Measurements from ENCODE around the gene EPS8L2. TPM values are rescaled to one million over a fixed set of nuclear protein-coding genes. Genes with fewer than 3 reads are reported as not detected.

EPS8L2 gene
- total RNA-seq, 2 experiments from 2014 or later = 7.8 to 11.9 TPM

DNA sequence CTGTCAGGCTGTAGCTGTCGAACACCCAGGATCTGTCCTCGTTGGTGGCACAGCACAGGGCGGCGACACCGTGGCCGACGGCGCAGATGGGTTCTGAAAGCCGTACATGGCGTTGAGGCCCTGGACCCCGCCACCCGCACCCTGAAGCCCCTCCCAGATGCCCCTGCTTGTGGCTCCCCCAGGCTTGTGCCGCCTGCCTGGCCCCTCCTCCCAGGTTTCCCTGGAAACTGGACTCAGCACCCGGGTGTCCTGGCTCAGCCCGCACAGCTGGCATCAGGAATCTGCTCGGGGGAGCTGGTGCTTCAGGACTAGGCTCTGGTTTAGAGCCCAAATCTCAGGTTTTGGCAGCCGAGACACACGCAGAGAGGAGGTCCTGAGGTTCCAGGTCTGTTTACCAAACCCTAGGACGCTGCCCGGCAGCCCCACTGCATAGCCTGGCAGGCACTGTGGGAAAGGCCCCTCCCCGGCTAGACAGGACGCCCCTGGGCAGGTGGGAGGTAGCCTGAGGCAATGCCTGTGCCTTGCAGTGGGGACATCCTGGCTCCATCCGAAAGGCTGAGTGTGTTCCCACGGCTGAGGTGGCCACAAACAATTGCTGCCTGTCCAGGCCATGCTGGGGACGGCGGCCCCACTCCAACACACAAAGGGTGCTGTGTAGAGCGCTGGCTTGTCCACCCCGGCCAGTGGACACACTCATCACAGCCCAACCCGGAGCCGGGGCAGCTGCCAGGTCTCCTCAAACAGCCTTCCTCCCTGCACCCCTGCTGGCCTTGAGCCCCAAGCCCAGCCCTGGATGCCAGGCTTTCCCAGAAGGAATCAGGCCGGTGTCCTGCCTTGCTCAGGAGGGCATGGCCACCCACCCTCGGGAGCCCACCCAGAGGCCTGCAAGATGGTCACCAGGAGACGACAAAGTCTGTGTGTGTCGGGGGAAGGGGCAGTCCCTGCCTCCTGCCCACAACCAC, 66.7 kb downstream of the EPS8L2 start:
- Mint-ChIP-seq H3K4me1 (peaks cover 16% of the 10 kb centered on the region), H3K4me3 (no peak overlapping the region), H3K27ac (no peak overlapping the region), H3K36me3 (ENCODE audit: low read depth) (peaks cover 2% of the 10 kb centered on the region), H3K9me3 (no peaks in the 10 kb centered on the region), H3K27me3 (no peaks in the 10 kb centered on the region)
- POLR2A ChIA-PET = no interaction called here
- CTCF ChIA-PET = no interaction called here
- DNase-seq = no peak

DNA sequence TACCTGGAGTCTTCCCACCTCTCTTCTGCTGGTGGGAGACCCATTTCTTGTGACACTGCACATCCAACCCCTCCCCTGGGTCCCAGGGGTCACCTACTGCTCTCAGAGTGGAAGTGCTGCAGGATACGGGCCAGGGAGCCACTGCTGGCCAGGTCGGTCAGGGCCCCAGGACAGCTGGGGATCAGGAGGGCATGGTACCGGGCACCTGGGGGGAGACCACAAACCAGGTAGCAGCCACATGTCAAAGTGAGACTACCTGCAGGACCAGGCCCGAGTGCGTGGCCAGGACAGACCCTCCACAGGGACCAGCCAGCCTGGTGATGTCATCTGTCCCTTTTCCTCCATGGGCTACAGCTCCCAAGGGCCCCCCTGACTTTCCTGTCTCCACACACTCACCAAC, 67.4 kb downstream of the EPS8L2 start:
- H3K9me3 Mint-ChIP-seq = no peaks in the 10 kb centered on the region
- ChIA-PET POLR2A (no interaction called here), CTCF (interaction anchor here (0.7 kb wide), 1 partner anchor 16 kb away, joined by 3 read pairs; no protein-coding TSS in a partner anchor)
- no peak overlapping the region for H3K27ac Mint-ChIP-seq
- no peak overlapping the region for H3K4me3 Mint-ChIP-seq
- peaks cover 2% of the 10 kb centered on the region for H3K36me3 Mint-ChIP-seq (ENCODE audit: low read depth)
- peaks cover 16% of the 10 kb centered on the region for H3K4me1 Mint-ChIP-seq
- H3K27me3 Mint-ChIP-seq = no peaks in the 10 kb centered on the region
- DNase-seq = no peak

DNA sequence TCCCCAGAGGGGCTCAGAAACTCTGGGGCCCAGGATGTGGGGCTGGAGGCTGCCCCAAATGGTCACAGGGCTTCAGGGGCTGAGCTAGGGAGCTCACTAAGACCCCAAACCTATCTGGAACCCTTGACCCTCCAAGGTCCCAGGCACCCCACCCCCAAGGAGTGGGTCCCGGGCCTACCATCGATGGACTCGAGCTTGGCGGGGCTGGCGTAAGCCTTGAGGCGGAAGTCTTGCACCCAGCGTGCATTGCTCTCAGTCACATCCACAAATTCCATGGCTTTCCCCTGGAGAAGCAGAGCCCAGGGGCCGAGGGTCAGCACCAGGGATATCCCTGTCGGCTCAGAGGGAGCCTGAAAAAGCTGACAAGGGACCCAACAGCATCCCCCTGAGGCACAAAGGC, 67.8 kb downstream of the EPS8L2 start:
- no peaks in the 10 kb centered on the region for H3K9me3 Mint-ChIP-seq
- DNase-seq = no peak
- no peak overlapping the region for H3K4me3 Mint-ChIP-seq
- peaks cover 2% of the 10 kb centered on the region for H3K36me3 Mint-ChIP-seq (ENCODE audit: low read depth)
- H3K4me1 Mint-ChIP-seq = peaks cover 17% of the 10 kb centered on the region
- ChIA-PET POLR2A (no interaction called here), CTCF (interaction anchor here (0.7 kb wide), 1 partner anchor 17 kb away, joined by 3 read pairs; no protein-coding TSS in a partner anchor)
- H3K27me3 Mint-ChIP-seq = no peaks in the 10 kb centered on the region
- H3K27ac Mint-ChIP-seq = peak overlapping the region; percentile 25

DNA sequence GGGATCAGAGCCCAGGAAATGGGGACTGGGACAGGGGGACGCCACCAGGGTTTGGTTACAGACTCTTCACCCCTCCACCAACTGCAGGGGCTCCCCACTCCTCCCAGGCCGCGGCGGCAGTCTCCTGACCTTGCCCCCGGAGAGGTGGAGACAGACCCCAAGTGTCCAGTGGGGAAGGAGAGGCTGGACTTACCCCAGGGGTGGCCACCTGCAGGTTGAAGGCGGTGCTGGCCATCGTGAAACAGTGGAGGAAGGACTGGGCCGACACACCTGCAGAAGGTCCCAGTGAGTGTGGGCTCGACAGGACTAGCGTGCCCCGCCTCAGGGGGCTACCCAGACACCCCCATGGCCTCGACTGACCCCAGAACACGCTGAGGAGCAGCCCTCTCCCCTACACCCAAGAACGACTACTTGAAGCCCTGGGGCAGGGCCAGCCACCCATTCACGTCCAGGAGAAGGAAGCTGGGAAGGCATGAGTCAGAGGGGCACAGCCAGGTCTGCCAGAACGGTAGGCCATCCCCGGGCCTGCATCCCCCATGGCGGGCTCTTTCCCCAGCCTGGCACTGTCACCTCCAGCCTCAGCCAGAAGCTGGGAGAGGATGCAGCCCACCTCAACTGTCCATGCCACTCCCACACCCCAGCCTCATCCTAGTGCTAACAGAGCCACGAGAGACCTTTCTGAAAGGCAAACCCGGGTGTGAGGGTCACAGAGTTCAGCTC, 69.0 kb downstream of the EPS8L2 start:
- Mint-ChIP-seq H3K4me1 (peaks cover 24% of the 10 kb centered on the region), H3K36me3 (ENCODE audit: low read depth) (peaks cover 2% of the 10 kb centered on the region), H3K4me3 (peak overlapping the region; percentile 54), H3K9me3 (no peaks in the 10 kb centered on the region), H3K27ac (peak overlapping the region; percentile 51), H3K27me3 (no peaks in the 10 kb centered on the region)
- POLR2A ChIA-PET = no interaction called here
- CTCF ChIA-PET = interaction anchor here (1.9 kb wide), 1 partner anchor 256 kb away, joined by 6 read pairs; no protein-coding TSS in a partner anchor
- no peak for DNase-seq

DNA sequence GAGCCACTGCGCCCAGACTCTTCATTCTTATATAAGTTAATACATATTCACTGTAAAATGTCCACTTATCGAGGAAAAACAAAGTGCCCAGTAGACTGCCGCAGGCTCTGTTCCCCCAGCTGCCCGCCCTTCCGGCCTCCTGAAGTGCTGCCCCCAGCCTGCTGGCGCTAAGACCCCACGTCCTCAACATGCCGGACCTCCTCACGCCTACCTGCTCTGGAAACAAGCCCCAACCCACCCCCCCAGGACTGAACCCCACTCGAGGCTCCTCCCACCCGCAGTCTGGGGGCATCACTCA, 70.2 kb downstream of the EPS8L2 start:
- DNase-seq = no peak
- POLR2A ChIA-PET = no interaction called here
- H3K36me3 Mint-ChIP-seq (ENCODE audit: low read depth) = peaks cover 4% of the 10 kb centered on the region
- H3K4me1 Mint-ChIP-seq = peaks cover 25% of the 10 kb centered on the region
- CTCF ChIA-PET = interaction anchor here (1.9 kb wide), 1 partner anchor 257 kb away, joined by 6 read pairs; no protein-coding TSS in a partner anchor
- H3K4me3 Mint-ChIP-seq = peak overlapping the region; percentile 80
- no peaks in the 10 kb centered on the region for H3K27me3 Mint-ChIP-seq
- H3K27ac Mint-ChIP-seq = peak overlapping the region; percentile 87
- no peaks in the 10 kb centered on the region for H3K9me3 Mint-ChIP-seq

DNA sequence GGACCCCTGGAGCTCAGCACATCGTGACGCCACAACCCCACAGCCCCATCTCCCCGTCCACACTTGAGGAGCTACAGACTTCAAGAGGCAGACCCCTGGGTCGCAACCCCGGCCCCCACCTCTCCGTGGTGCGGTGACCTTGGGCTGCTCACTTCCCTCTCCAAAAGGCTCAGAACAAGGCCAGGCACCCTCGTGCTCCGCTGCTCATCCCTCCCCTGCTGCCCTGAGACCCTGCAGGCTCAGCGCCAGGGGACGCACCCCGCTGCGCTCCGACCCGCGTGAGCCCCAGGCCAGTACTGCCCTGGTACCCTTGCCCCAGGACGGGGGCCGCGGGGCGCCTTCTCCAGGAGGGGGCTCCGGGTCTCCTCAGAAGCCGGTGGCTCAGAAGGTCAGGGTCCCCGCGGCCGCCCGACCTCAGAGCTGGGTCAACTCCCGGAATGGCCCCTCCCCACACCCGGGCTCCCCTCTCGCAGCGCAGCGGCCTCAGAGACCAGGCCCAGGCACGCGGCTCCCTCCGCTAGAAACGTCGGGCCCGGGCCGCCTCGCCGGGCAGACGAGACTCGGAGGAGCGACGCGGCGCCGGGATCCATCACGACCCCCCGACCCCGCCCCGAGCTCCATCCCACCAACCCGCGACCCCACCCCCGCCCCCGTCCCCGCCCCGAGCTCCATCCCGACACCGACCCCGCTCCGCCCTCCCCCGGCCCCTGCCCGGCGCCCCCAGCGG, 70.7 kb downstream of the EPS8L2 start:
- DNase-seq = peak; percentile 33
- peak overlapping the region; percentile 80 for H3K4me3 Mint-ChIP-seq
- no peaks in the 10 kb centered on the region for H3K27me3 Mint-ChIP-seq
- H3K27ac Mint-ChIP-seq = peak overlapping the region; percentile 87
- H3K9me3 Mint-ChIP-seq = no peaks in the 10 kb centered on the region
- peaks cover 25% of the 10 kb centered on the region for H3K4me1 Mint-ChIP-seq
- peaks cover 4% of the 10 kb centered on the region for H3K36me3 Mint-ChIP-seq (ENCODE audit: low read depth)
- ChIA-PET POLR2A (interaction anchor here (1.3 kb wide), 1 partner anchor 14 kb away, joined by 4 read pairs; no protein-coding TSS in a partner anchor), CTCF (interaction anchor here (0.9 to 1.9 kb wide), 2 partner anchors 24 to 258 kb away, joined by 3 to 6 read pairs; no protein-coding TSS in a partner anchor)

Other genes starting within 250 kb of the EPS8L2 start
- gene RNH1, start 199.0 kb upstream of the EPS8L2 start, total RNA-seq = 10 to 100 TPM; 90.6 to 99.5 TPM
- 10 to 100 TPM; 51.7 to 63.5 TPM for gene HRAS, start 170.7 kb upstream of the EPS8L2 start, total RNA-seq
- 1 to 10 TPM; 2.0 to 2.1 TPM for gene LRRC56, start 168.7 kb upstream of the EPS8L2 start, total RNA-seq
- gene LMNTD2, start 145.5 kb upstream of the EPS8L2 start, total RNA-seq = 1 to 10 TPM; 3.4 to 4.8 TPM
- gene RASSF7, start 145.3 kb upstream of the EPS8L2 start, total RNA-seq = 10 to 100 TPM; 30.7 to 38.1 TPM
- 10 to 100 TPM; 46.8 to 48.6 TPM for gene PHRF1, start 129.8 kb upstream of the EPS8L2 start, total RNA-seq
- gene IRF7, start 90.3 kb upstream of the EPS8L2 start, total RNA-seq = 100 to 1,000 TPM; 152 to 154 TPM
- not detected for gene CDHR5, start 81.3 kb upstream of the EPS8L2 start, total RNA-seq
- gene SCT, start 79.0 kb upstream of the EPS8L2 start, total RNA-seq = not detected
- under 1 TPM; 0.21 to 0.30 TPM for gene DRD4, start 69.0 kb upstream of the EPS8L2 start, total RNA-seq
- gene DEAF1, start 11.0 kb upstream of the EPS8L2 start, total RNA-seq = 10 to 100 TPM; 44.0 to 48.8 TPM
- 10 to 100 TPM; 39.1 to 44.7 TPM for gene TMEM80, start 10.4 kb upstream of the EPS8L2 start, total RNA-seq
- 100 to 1,000 TPM; 219 to 268 TPM for gene TALDO1, start 41.2 kb downstream of the EPS8L2 start, total RNA-seq
- 10 to 100 TPM; 58.2 to 62.1 TPM for gene GATD1, start 71.3 kb downstream of the EPS8L2 start, total RNA-seq
- gene CEND1, start 83.9 kb downstream of the EPS8L2 start, total RNA-seq = under 1 TPM; 0.20 to 0.60 TPM
- gene SLC25A22, start 92.0 kb downstream of the EPS8L2 start, total RNA-seq = 10 to 100 TPM; 45.9 to 49.1 TPM
- gene PIDD1, start 99.0 kb downstream of the EPS8L2 start, total RNA-seq = 10 to 100 TPM; 47.9 to 60.4 TPM
- 1,000 to 10,000 TPM; 1,927 to 2,229 TPM for gene RPLP2, start 103.7 kb downstream of the EPS8L2 start, total RNA-seq
- gene PNPLA2, start 112.7 kb downstream of the EPS8L2 start, total RNA-seq = 10 to 100 TPM; 68.9 to 71.9 TPM
- 1 to 10 TPM; 7.7 to 8.1 TPM for gene CRACR2B, start 121.7 kb downstream of the EPS8L2 start, total RNA-seq
- gene CD151, start 126.7 kb downstream of the EPS8L2 start, total RNA-seq = 10 to 100 TPM; 35.4 to 37.6 TPM
- gene POLR2L, start 136.3 kb downstream of the EPS8L2 start, total RNA-seq = 10 to 100 TPM; 90.3 to 96.0 TPM
- 1 to 10 TPM; 7.7 to 7.9 TPM for gene TSPAN4, start 136.6 kb downstream of the EPS8L2 start, total RNA-seq
- 10 to 100 TPM; 42.6 to 45.5 TPM for gene CHID1, start 204.6 kb downstream of the EPS8L2 start, total RNA-seq
- gene AP2A2, start 219.6 kb downstream of the EPS8L2 start, total RNA-seq = 10 to 100 TPM; 60.1 to 66.7 TPM

Data from activated CD4-positive, alpha-beta T cell treated with anti-CD3 and anti-CD28 coated beads, Interleukin-2, amount 10 ng/mL, durations not matched to agents 7 days and 5 days (primary cell).